IMR-90 (cell line): ENCODE data around the gene APAF1. TPM values are rescaled to one million over a fixed set of nuclear protein-coding genes. Genes with fewer than 3 reads are reported as not detected.

Experiments
- ATAC-seq: fragments of 200-7000 bp; cut with Tn5 transposase; 2 replicates; pipeline ENCODE4 v1.9.1; 2020; ENCODE audit warnings: low read depth, mild to moderate bottlenecking, moderate library complexity
- BruUV-seq: library from RNA; stranded (reverse); fragments of 400-500 nt; replicated peaks from 2 replicates; lab custom pipeline; 2021; lab: Mats Ljungman, UMichigan
- CTCF ChIA-PET: fragments of 300-600 bp; formaldehyde crosslinking; extraction: SDS; loops from one replicate; lab custom pipeline; 2021; ENCODE audit warnings: antibody characterized with exemption; lab: Yijun Ruan, JAX
- POLR2A ChIA-PET: fragments of 300-600 bp; sonication (Branson Sonifier 250); formaldehyde crosslinking; loops from one replicate; lab custom pipeline; 2022; ENCODE audit warnings: antibody characterized with exemption; ENCODE audit not compliant: unreplicated experiment; lab: Charles Lee
- DNase-seq: peaks from one replicate; pipeline ENCODE4 v3.0.0; 2013
- H2AFZ ChIP-seq: replicated peaks from 2 replicates; pipeline ENCODE3; 2013; ENCODE audit warnings: low read length, mild to moderate bottlenecking; ENCODE audit not compliant: poor library complexity
- H2AK5ac ChIP-seq: 2 replicates; pipeline ENCODE4 v1.6.1; 2013; ENCODE audit warnings: low read depth, low read length, inconsistent platforms
- H2AK9ac ChIP-seq: replicated peaks from 2 replicates; pipeline ENCODE3; 2013; ENCODE audit warnings: mild to moderate bottlenecking, low read depth, low read length, moderate library complexity; ENCODE audit not compliant: poor library complexity
- H2BK120ac ChIP-seq: 2 replicates; pipeline ENCODE4 v1.6.1; 2013; ENCODE audit warnings: low read depth, low read length, inconsistent platforms
- H2BK15ac ChIP-seq: 3 replicates; pipeline ENCODE4 v1.6.1; 2013; ENCODE audit warnings: low read depth, low read length, inconsistent platforms
- H2BK20ac ChIP-seq: 2 replicates; pipeline ENCODE4 v1.6.1; 2013; ENCODE audit warnings: low read depth, mild to moderate bottlenecking, inconsistent platforms, low read length, moderate library complexity
- H2BK5ac ChIP-seq: 2 replicates; pipeline ENCODE4 v1.6.1; 2013; ENCODE audit warnings: mild to moderate bottlenecking, low read depth, low read length, inconsistent platforms; ENCODE audit not compliant: poor library complexity, severe bottlenecking
- H3K14ac ChIP-seq: replicated peaks from 2 replicates; pipeline ENCODE4 v1.6.1; 2013; ENCODE audit warnings: low read depth, low read length, inconsistent platforms
- H3K18ac ChIP-seq: 2 replicates; pipeline ENCODE4 v1.6.1; 2013; ENCODE audit warnings: low read depth, low read length, control low read depth
- H3K23ac ChIP-seq: 2 replicates; pipeline ENCODE4 v1.6.1; 2013; ENCODE audit warnings: low read depth, low read length, inconsistent platforms
- H3K27ac ChIP-seq: 2 replicates; pipeline ENCODE4 v1.5.1; 2013; ENCODE audit warnings: mild to moderate bottlenecking, control low read depth, low read length; ENCODE audit not compliant: insufficient read depth
- H3K27me3 ChIP-seq: 2 replicates; pipeline ENCODE4 v1.6.1; 2013; ENCODE audit warnings: low read length; ENCODE audit not compliant: control insufficient read depth, insufficient read depth
- H3K36me3 ChIP-seq: 2 replicates; pipeline ENCODE4 v1.6.1; 2013; ENCODE audit warnings: low read length, mixed read lengths; ENCODE audit not compliant: control insufficient read depth, insufficient read depth
- H3K4ac ChIP-seq: 2 replicates; pipeline ENCODE4 v1.6.1; 2013; ENCODE audit warnings: low read depth, low read length, inconsistent platforms
- H3K4me1 ChIP-seq: 2 replicates; pipeline ENCODE4 v1.6.1; 2013; ENCODE audit warnings: low read length, mixed read lengths; ENCODE audit not compliant: control insufficient read depth, insufficient read depth
- H3K4me2 ChIP-seq: 2 replicates; pipeline ENCODE4 v1.6.1; 2013; ENCODE audit warnings: low read depth, mild to moderate bottlenecking, control low read depth, low read length, moderate library complexity
- H3K4me3 ChIP-seq: 2 replicates; pipeline ENCODE4 v1.5.1; 2013; ENCODE audit warnings: low read depth, mild to moderate bottlenecking, control low read depth, low read length, moderate library complexity; ENCODE audit not compliant: insufficient read depth
- H3K56ac ChIP-seq: 2 replicates; pipeline ENCODE4 v1.6.1; 2013; ENCODE audit warnings: low read length, inconsistent platforms; ENCODE audit not compliant: insufficient read depth; ENCODE audit errors: extremely low read depth
- H3K79me1 ChIP-seq, 2 experiments: 2 replicates each; pipeline ENCODE4 v1.6.1; 2013; ENCODE audit warnings: low read length in 2 of 2, inconsistent platforms in 1 of 2, low read depth in 1 of 2
- H3K9ac ChIP-seq: 2 replicates; pipeline ENCODE4 v1.6.1; 2013; ENCODE audit warnings: low read depth, low read length, control low read depth
- H3K9me1 ChIP-seq: 2 replicates; pipeline ENCODE4 v1.6.1; 2013; ENCODE audit warnings: low read length, inconsistent platforms; ENCODE audit not compliant: insufficient read depth
- H3K9me3 ChIP-seq: 2 replicates; pipeline ENCODE4 v1.6.1; 2013; ENCODE audit warnings: low read length; ENCODE audit not compliant: control insufficient read depth, insufficient read depth
- H4K20me1 ChIP-seq: 2 replicates; pipeline ENCODE4 v1.6.1; 2013; ENCODE audit warnings: low read length, inconsistent platforms; ENCODE audit not compliant: insufficient read depth
- H4K5ac ChIP-seq: 2 replicates; pipeline ENCODE4 v1.6.1; 2013; ENCODE audit warnings: mild to moderate bottlenecking, low read depth, low read length, control low read depth
- H4K8ac ChIP-seq, 2 experiments: 2 replicates each; pipeline ENCODE4 v1.6.1; 2013; ENCODE audit warnings: low read depth in 2 of 2, low read length in 2 of 2, control low read depth in 1 of 2, inconsistent platforms in 1 of 2
- H4K91ac ChIP-seq: 2 replicates; pipeline ENCODE4 v1.6.1; 2013; ENCODE audit warnings: low read depth, low read length, inconsistent platforms; ENCODE audit not compliant: insufficient read depth
- BHLHE40 ChIP-seq: fragments of 150-350 bp; IDR thresholded peaks from 2 replicates; pipeline ENCODE4 v1.6.1; 2016; ENCODE audit warnings: mild to moderate bottlenecking, low read depth, low read length
- CEBPB ChIP-seq: IDR thresholded peaks from 2 replicates; pipeline ENCODE4 v1.6.1; 2012; ENCODE audit warnings: low read depth, low read length, improper control_type of control experiment
- CHD1 ChIP-seq: IDR thresholded peaks from 2 replicates; pipeline ENCODE4 v1.6.1; 2012; ENCODE audit warnings: low read depth, low read length, improper control_type of control experiment
- ELK1 ChIP-seq: fragments of 150-350 bp; IDR thresholded peaks from 2 replicates; pipeline ENCODE4 v1.6.1; 2016; ENCODE audit warnings: low read depth, mild to moderate bottlenecking, low read length, moderate library complexity, borderline replicate concordance
- FOS ChIP-seq: fragments of 150-350 bp; IDR thresholded peaks from 2 replicates; pipeline ENCODE4 v1.6.1; 2016; ENCODE audit warnings: low read depth, low read length
- MAFK ChIP-seq: IDR thresholded peaks from 2 replicates; pipeline ENCODE4 v1.6.1; 2012; ENCODE audit warnings: low read depth, low read length, improper control_type of control experiment
- MAZ ChIP-seq: IDR thresholded peaks from 2 replicates; pipeline ENCODE4 v1.6.1; 2012; ENCODE audit warnings: low read depth, mild to moderate bottlenecking, low read length, improper control_type of control experiment, moderate library complexity, borderline replicate concordance
- MXI1 ChIP-seq: IDR thresholded peaks from 2 replicates; pipeline ENCODE4 v1.6.1; 2012; ENCODE audit warnings: low read depth, mild to moderate bottlenecking, low read length, moderate library complexity, borderline replicate concordance
- NFE2L2 ChIP-seq: fragments of 150-350 bp; IDR thresholded peaks from 2 replicates; pipeline ENCODE4 v1.6.1; 2016; ENCODE audit warnings: low read depth, mild to moderate bottlenecking, low read length
- POLR2A ChIP-seq: IDR thresholded peaks from 2 replicates; pipeline ENCODE4 v1.6.1; 2012; ENCODE audit warnings: mild to moderate bottlenecking, low read depth, low read length
- RAD21 ChIP-seq: IDR thresholded peaks from 2 replicates; pipeline ENCODE4 v1.6.1; 2012; ENCODE audit warnings: low read length, improper control_type of control experiment
- RCOR1 ChIP-seq: IDR thresholded peaks from 2 replicates; pipeline ENCODE4 v1.6.1; 2012; ENCODE audit warnings: mild to moderate bottlenecking, low read length, improper control_type of control experiment; ENCODE audit not compliant: insufficient replicate concordance
- RFX5 ChIP-seq: IDR thresholded peaks from 2 replicates; pipeline ENCODE4 v1.8.0; 2012; ENCODE audit warnings: low read depth, mild to moderate bottlenecking, low read length, moderate library complexity
- SMC3 ChIP-seq: fragments of 150-350 bp; IDR thresholded peaks from 2 replicates; pipeline ENCODE4 v1.6.1; 2016; ENCODE audit warnings: low read depth, mild to moderate bottlenecking, antibody characterized with exemption, low read length, moderate library complexity
- WGBS, 2 experiments: methylation state at CpG; one replicate each; pipeline versions ENCODE4 v1.1.5 to v1.1.7; 2013; ENCODE audit warnings: missing lambda C conversion rate in 2 of 2; ENCODE audit not compliant: insufficient read length in 1 of 2; ENCODE audit errors: extremely low coverage in 2 of 2; 5-methylcytosine and 5-hydroxymethylcytosine counted together
- dilution Hi-C: fragments of 300-500 bp; cut with HindIII; formaldehyde crosslinking; loops from one replicate; pipeline ENCODE4 v1.14.3; 2018; ENCODE audit warnings: low sequenced_read_pairs; ENCODE audit not compliant: unreplicated experiment
- in situ Hi-C: fragments of 300-500 bp; cut with MboI; formaldehyde crosslinking; loops from 3 replicates; pipeline ENCODE4 v1.14.3; 2019; ENCODE audit warnings: low sequenced_read_pairs, inconsistent platforms, mixed read lengths
- intact Hi-C: fragments of 100-400 bp; cut with micrococcal nuclease; formaldehyde crosslinking; loops from 2 replicates; pipeline ENCODE4 v1.10.0; 2022
- polyA plus RNA-seq, 3 experiments: library from polyadenylated mRNA; depleted of rRNA; stranded (reverse); fragments of >200 nt; gene quantifications; 2 replicates each; pipeline ENCODE4 v1.2.3, GENCODE V29; 2012; ENCODE audit warnings: low replicate concordance in 1 of 3
- total RNA-seq: library from RNA; depleted of rRNA; stranded (reverse); fragments of >200 nt; gene quantifications from 2 replicates; pipeline ENCODE4 v1.2.3, GENCODE V29; 2012
- TF ChIP-seq, protein P1 (sequence below): conservative IDR thresholded peaks from 2 replicates; pipeline ENCODE4 v1.5.1; 2012; ENCODE audit warnings: mild to moderate bottlenecking, low read depth, low read length, improper control_type of control experiment
- TF ChIP-seq, protein P2 (sequence below): fragments of 150-350 bp; IDR thresholded peaks from 2 replicates; pipeline ENCODE4 v1.6.1; 2017; ENCODE audit warnings: mild to moderate bottlenecking, antibody characterized with exemption, low read length, low read depth

The APAF1 gene
- total and polyA plus RNA-seq, 2 of the 4 experiments (the other 2 are of a cell fraction) = 10.9 to 32.8 TPM

GRCh38 chr12:98763656-98764055 is 118.6 kb downstream of the APAF1 start:
- Histone ChIP-seq H3K18ac (no peak overlapping the region), H3K9me3 (no peaks in the 10 kb centered on the region), H4K91ac (no peak overlapping the region), H2AFZ (no peak overlapping the region), H3K4me3 (no peak overlapping the region), H4K8ac (no peak overlapping the region), H2BK15ac (no peak overlapping the region), H2BK5ac (no peak overlapping the region), H3K79me1 (no peaks in the 10 kb centered on the region), H3K56ac (no peak overlapping the region), H2BK20ac (no peak overlapping the region), H3K14ac (no peak overlapping the region), H4K20me1 (no peaks in the 10 kb centered on the region), H3K4me2 (no peak overlapping the region), H3K9ac (no peak overlapping the region), H3K4ac (no peak overlapping the region), H3K4me1 (no peaks in the 10 kb centered on the region), H4K5ac (no peak overlapping the region), H2AK5ac (no peak overlapping the region), H2AK9ac (no peak overlapping the region), H2BK120ac (no peak overlapping the region), H3K9me1 (no peaks in the 10 kb centered on the region), H3K36me3 (no peaks in the 10 kb centered on the region), H3K23ac (no peak overlapping the region), H3K27me3 (peaks cover 6% of the 10 kb centered on the region), H3K27ac (no peak overlapping the region)
- intact Hi-C loops = no loop called here
- no TSS peak for BruUV-seq
- in situ Hi-C loops = no loop called here
- ATAC-seq (no peak), DNase-seq (no peak)
- ChIA-PET POLR2A (no interaction called here), CTCF (no interaction called here)
- WGBS, 2 experiments = no CpG with 5 or more reads among the region's 4 CpGs
- dilution Hi-C loops = no loop called here
- no peak for TF ChIP-seq CEBPB
- TF ChIP-seq FOS = no peak
- TF ChIP-seq, protein P1, sequence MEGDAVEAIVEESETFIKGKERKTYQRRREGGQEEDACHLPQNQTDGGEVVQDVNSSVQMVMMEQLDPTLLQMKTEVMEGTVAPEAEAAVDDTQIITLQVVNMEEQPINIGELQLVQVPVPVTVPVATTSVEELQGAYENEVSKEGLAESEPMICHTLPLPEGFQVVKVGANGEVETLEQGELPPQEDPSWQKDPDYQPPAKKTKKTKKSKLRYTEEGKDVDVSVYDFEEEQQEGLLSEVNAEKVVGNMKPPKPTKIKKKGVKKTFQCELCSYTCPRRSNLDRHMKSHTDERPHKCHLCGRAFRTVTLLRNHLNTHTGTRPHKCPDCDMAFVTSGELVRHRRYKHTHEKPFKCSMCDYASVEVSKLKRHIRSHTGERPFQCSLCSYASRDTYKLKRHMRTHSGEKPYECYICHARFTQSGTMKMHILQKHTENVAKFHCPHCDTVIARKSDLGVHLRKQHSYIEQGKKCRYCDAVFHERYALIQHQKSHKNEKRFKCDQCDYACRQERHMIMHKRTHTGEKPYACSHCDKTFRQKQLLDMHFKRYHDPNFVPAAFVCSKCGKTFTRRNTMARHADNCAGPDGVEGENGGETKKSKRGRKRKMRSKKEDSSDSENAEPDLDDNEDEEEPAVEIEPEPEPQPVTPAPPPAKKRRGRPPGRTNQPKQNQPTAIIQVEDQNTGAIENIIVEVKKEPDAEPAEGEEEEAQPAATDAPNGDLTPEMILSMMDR = no peak
- TF ChIP-seq MXI1 = no peak
- TF ChIP-seq MAZ = no peak
- TF ChIP-seq MAFK = no peak
- TF ChIP-seq SMC3 = no peak
- TF ChIP-seq POLR2A = no peak
- TF ChIP-seq NFE2L2 = no peak
- TF ChIP-seq RFX5 = no peak
- no peak for TF ChIP-seq RCOR1
- no peak for TF ChIP-seq BHLHE40
- TF ChIP-seq, protein P2, sequence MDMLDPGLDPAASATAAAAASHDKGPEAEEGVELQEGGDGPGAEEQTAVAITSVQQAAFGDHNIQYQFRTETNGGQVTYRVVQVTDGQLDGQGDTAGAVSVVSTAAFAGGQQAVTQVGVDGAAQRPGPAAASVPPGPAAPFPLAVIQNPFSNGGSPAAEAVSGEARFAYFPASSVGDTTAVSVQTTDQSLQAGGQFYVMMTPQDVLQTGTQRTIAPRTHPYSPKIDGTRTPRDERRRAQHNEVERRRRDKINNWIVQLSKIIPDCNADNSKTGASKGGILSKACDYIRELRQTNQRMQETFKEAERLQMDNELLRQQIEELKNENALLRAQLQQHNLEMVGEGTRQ = no peak
- TF ChIP-seq ELK1 = no peak
- TF ChIP-seq CHD1 = no peak
- no peak for TF ChIP-seq RAD21
